Heart left ventricle (tissue), 13 donors: ENCODE results near the gene RAB20.

Experiments
- POLR2A ChIP-seq, 2 donors: fragments of 450-650 bp; IDR thresholded peaks; one replicate each; pipeline ENCODE4 v1.6.1; 2017; ENCODE audit warnings: antibody characterized with exemption in 2 of 2, mild to moderate bottlenecking in 2 of 2, moderate library complexity in 2 of 2
- TF ChIP-seq, protein P1 (sequence below), 12 donors: fragments of 200-600 bp; sonication (generic) in 4 of 12; IDR thresholded peaks; one replicate each; pipeline versions ENCODE4 v1.5.0 to v1.8.0; 2018 to 2022; ENCODE audit warnings: antibody characterized with exemption in 12 of 12, mild to moderate bottlenecking in 5 of 12
- donor health status: ischemic (EF 13 %, LVEDD 7.1; RV severe dilation, severe dysfunction).
- donor health status: DM: no; HTN: yes; CAD: no.
- donor health status: DM: no; HTN: no; CAD: no.
- donor health status: ischemic (EF 25% LVEDD 6.9; RV normal size, moderate dysfunction).
- donor health status: ischemic (EF 25% LVEDD 5.7; RV mildly dilated, moderate dysfunction).
- donor health status: ischemic (EF 35%, LVEDD 5.7; RV mildly dilated, moderate dysfunction).
- donor health status: nonischemic (EF 11% LVEDD 7.7; RV severe dilation, severe dysfunction).
- donor health status: DM: yes; HTN: yes; CAD: no.
- donor health status: PGD.
- donor health status: ischemic (EF 29% LVEDD 5.4; RV normal size, mild dysfunction).
- donor health status: nonischemic (EF 23%, LVEDD 6.1; RV moderate dilation, normal function).

DNA sequence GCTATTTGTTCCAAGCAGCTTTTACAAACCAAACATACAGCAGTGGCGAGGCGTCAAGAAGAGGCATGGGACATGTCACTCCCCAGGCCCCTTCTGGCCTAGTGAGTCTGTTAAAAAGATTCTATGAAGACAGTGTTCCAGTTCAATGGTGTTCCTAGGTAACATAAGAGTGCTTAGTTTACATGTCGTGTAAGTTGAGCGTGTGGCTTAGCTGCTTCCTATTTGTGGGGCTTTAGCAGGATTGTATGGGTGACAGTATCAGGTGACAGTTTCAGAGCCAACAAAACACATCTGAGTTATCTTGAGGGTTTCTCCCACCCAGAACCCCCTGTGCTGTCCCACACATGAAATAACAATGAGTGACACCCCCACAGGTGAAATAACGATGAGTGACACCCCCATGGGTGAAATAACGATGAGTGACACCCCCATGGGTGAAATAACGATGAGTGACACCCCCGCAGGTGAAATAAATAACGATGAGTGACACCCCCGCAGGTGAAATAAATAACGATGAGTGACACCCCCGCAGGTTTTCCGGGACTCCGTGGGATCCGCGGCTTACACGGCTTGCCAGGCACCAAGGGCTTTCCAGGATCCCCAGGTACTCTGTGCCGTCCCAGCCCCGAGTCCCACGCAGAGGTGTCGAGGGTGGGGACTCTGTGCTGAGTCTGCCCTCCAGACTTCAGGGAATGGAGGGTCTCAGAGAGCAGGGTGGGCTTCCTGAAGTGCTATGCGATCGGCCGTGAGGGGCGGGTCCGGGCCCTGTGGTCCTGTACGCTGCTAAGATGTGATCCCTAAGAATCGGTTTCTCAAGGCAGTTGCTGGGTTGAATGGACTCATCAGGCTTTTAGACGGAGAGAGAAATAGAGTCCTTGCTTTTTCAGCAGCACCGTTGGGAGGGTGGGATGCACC lies 68.6 kb downstream of the RAB20 start:
- TF ChIP-seq, protein P1, sequence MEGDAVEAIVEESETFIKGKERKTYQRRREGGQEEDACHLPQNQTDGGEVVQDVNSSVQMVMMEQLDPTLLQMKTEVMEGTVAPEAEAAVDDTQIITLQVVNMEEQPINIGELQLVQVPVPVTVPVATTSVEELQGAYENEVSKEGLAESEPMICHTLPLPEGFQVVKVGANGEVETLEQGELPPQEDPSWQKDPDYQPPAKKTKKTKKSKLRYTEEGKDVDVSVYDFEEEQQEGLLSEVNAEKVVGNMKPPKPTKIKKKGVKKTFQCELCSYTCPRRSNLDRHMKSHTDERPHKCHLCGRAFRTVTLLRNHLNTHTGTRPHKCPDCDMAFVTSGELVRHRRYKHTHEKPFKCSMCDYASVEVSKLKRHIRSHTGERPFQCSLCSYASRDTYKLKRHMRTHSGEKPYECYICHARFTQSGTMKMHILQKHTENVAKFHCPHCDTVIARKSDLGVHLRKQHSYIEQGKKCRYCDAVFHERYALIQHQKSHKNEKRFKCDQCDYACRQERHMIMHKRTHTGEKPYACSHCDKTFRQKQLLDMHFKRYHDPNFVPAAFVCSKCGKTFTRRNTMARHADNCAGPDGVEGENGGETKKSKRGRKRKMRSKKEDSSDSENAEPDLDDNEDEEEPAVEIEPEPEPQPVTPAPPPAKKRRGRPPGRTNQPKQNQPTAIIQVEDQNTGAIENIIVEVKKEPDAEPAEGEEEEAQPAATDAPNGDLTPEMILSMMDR (IDR thresholded peaks at IDR 0.05) = no peak
- no peak for TF ChIP-seq POLR2A (IDR thresholded peaks at IDR 0.05)
